ENCODE measurements around the gene OPN3. TPM values are rescaled to one million over a fixed set of nuclear protein-coding genes. Genes with fewer than 3 reads are reported as not detected.

Gene OPN3
- total RNA-seq, 2 donors from 2014 or later, result 2.3 to 7.0 TPM

DNA sequence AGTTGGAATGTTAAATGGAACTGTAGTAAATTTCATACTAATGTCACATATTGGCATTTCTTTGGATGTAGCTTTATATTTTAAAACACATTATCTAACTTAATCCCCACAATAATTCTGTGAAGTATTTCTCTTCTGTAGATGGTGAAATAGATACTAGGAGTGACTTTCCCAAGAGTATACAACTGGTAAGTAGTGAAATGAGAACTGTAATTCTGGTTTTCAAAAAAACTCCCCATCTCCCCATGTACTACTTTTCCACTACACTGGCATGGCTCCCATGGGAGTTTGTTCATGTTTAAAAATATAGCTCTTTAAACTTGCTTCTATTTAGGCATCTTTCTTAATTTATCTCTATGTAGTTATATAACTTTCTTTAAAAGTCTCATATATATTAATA, 10.2 kb downstream of the OPN3 start:
- H3K4me1 ChIP-seq, result peaks cover 5% of the 10 kb centered on the region
- H3K36me3 ChIP-seq (replicated peaks in 1 of 2; ENCODE audit: insufficient read depth in 1 of 2, low read depth in 2 of 2), result no peaks in the 10 kb centered on the region
- ATAC-seq (no peak), DNase-seq (no peak)
- no peak for TF ChIP-seq POLR2A (IDR thresholded peaks at IDR 0.05)
- TF ChIP-seq, protein P1, sequence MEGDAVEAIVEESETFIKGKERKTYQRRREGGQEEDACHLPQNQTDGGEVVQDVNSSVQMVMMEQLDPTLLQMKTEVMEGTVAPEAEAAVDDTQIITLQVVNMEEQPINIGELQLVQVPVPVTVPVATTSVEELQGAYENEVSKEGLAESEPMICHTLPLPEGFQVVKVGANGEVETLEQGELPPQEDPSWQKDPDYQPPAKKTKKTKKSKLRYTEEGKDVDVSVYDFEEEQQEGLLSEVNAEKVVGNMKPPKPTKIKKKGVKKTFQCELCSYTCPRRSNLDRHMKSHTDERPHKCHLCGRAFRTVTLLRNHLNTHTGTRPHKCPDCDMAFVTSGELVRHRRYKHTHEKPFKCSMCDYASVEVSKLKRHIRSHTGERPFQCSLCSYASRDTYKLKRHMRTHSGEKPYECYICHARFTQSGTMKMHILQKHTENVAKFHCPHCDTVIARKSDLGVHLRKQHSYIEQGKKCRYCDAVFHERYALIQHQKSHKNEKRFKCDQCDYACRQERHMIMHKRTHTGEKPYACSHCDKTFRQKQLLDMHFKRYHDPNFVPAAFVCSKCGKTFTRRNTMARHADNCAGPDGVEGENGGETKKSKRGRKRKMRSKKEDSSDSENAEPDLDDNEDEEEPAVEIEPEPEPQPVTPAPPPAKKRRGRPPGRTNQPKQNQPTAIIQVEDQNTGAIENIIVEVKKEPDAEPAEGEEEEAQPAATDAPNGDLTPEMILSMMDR (IDR thresholded peaks at IDR 0.05), result no peak
- intact Hi-C loops (cut with DNase I), result loop anchor here (10.0 kb wide), 1 partner anchor 95 kb away; the partner anchor contains the start of gene KMO
- no peaks in the 10 kb centered on the region for H3K9me3 ChIP-seq
- no peak overlapping the region for H3K27ac ChIP-seq
- H3K27me3 ChIP-seq, result no peaks in the 10 kb centered on the region
- H3K4me3 ChIP-seq, result no peak overlapping the region

DNA sequence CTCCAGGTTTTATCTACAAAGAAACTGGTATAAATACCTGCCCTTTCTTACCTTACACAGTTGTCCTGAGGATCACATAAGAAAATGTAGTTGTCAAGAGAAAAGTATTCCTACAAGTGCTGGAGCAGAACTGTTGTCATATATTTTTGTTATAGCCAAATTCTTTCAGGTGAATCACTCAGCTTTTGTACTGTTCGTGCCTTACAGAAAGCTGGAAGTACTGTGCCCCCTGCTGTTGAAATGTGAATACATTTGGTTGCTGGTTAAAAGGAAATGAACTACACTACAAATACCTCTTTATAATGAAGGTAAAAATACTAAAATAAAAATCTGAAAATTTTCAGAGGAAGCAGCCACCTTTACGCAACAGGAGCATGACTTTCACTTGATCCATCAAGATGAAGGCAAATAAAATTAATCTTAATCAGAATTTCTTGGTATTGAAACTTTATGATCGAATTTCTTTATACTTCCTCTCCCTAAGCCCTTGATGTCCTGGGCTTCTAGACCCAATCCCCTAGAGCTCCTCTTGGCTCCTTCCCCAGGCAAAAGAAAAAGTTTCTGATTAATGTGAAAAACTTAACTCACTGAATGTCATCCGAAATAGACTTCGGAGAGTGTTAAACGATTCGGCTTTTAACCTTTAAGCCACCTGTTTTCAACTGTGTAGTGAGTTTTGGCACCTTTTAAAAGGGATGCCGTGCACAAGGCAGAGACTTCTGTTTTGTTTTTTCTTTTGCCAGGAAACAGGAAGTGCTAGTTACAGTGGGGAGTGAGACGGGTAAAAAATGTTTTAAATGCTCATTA, 12.5 kb downstream of the OPN3 start:
- 43 to 50% methylated on average over 9 of the region's 9 CpGs for WGBS, 2 donors
- peaks cover 5% of the 10 kb centered on the region for H3K4me1 ChIP-seq
- TF ChIP-seq, protein P1 (IDR thresholded peaks at IDR 0.05), result peak in 6 of 7 experiments; percentile 26 to 63 (median 54)
- TF ChIP-seq POLR2A (IDR thresholded peaks at IDR 0.05), result no peak
- DNase-seq (peak in 2 of 4 donors; percentile 20 to 66), ATAC-seq (no peak)
- intact Hi-C loops (cut with DNase I), result no loop called here
- H3K4me3 ChIP-seq, result no peak overlapping the region
- no peaks in the 10 kb centered on the region for H3K36me3 ChIP-seq (replicated peaks in 1 of 2; ENCODE audit: insufficient read depth in 1 of 2, low read depth in 2 of 2)
- no peaks in the 10 kb centered on the region for H3K9me3 ChIP-seq
- H3K27ac ChIP-seq, result peak overlapping the region in 1 of 4 donors; percentile 0
- no peaks in the 10 kb centered on the region for H3K27me3 ChIP-seq

DNA sequence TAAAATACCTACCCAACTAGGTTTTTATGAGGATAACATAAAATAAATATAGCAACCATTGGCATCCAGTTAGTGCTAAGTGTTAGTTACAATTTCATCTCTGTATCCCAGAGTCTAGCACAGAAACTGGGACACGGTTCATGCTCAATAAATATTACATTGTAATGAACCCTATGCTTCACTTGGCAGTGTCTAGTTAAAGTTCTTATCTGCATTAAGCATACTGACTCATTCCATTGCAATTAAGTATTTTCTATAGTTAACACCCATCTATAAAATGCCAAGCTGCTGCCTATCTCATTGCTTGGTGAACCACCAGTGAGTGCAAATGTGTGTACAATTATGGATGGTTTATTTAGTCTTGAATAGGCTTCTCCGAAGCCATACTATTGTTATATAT, 15.2 kb downstream of the OPN3 start:
- Histone ChIP-seq H3K4me3 (no peak overlapping the region), H3K4me1 (no peaks in the 10 kb centered on the region), H3K9me3 (no peaks in the 10 kb centered on the region), H3K27me3 (no peaks in the 10 kb centered on the region), H3K36me3 (replicated peaks in 1 of 2; ENCODE audit: insufficient read depth in 1 of 2, low read depth in 2 of 2) (no peaks in the 10 kb centered on the region), H3K27ac (no peak overlapping the region)
- intact Hi-C loops (cut with DNase I), result no loop called here
- no peak for DNase-seq
- no peak for ATAC-seq
- no peak for TF ChIP-seq POLR2A (IDR thresholded peaks at IDR 0.05)
- TF ChIP-seq, protein P1 (IDR thresholded peaks at IDR 0.05), result no peak
- 83 to 84% methylated on average over 2 of the region's 2 CpGs for WGBS, 2 donors

DNA sequence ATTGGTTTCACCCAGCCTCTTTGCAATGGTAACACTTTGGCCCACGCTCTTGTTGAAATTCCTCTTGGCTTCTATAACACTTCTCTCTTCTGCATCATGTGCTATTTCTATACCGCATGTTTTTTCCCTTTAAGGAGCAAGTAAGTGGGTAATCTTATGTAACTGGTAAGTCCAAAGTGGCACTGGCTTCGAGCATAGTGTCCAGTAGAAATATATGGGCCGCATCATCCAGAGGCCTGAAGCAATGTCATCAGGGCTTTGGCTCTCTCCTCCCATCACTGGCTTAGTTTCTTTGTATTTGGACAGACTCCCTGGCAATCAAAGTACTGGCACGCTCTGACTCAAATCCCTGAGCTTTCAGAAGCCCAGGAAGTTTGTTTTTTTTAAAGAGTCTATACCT, 17.5 kb downstream of the OPN3 start:
- TF ChIP-seq, protein P1 (IDR thresholded peaks at IDR 0.05), result no peak
- no peak for TF ChIP-seq POLR2A (IDR thresholded peaks at IDR 0.05)
- intact Hi-C loops (cut with DNase I), result no loop called here
- H3K9me3 ChIP-seq, result no peaks in the 10 kb centered on the region
- no peaks in the 10 kb centered on the region for H3K36me3 ChIP-seq (replicated peaks in 1 of 2; ENCODE audit: insufficient read depth in 1 of 2, low read depth in 2 of 2)
- no peaks in the 10 kb centered on the region for H3K27me3 ChIP-seq
- no peak overlapping the region for H3K27ac ChIP-seq
- no peaks in the 10 kb centered on the region for H3K4me1 ChIP-seq
- ATAC-seq (no peak), DNase-seq (no peak)
- WGBS, 2 donors, result 89 to 90% methylated on average over 5 of the region's 5 CpGs
- H3K4me3 ChIP-seq, result no peak overlapping the region

DNA sequence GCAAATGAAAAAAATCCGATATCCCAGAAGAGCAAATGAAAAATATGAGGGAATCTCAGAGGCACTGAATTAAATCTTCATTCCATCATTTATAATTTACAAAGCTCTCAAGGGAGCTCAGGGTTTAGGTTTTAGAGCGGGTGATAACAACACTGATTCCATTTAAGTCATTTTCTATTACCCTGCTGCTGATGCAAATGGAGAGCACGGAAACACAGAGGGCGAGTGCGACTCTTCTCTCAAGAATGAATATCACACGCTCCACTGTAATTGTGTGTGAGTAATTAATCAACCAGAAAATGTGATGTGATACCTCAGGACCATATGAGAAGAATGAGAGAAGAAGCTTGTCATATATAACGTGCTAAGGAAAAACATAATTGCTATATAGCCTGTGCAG, 22.7 kb downstream of the OPN3 start:
- ATAC-seq, result no peak
- Histone ChIP-seq H3K27me3 (no peaks in the 10 kb centered on the region), H3K9me3 (no peaks in the 10 kb centered on the region), H3K27ac (no peak overlapping the region), H3K4me3 (no peak overlapping the region), H3K36me3 (replicated peaks in 1 of 2; ENCODE audit: insufficient read depth in 1 of 2, low read depth in 2 of 2) (no peaks in the 10 kb centered on the region), H3K4me1 (peaks cover 16% of the 10 kb centered on the region)
- intact Hi-C loops (cut with DNase I), result no loop called here
- DNase-seq, result no peak
- TF ChIP-seq, protein P1 (IDR thresholded peaks at IDR 0.05), result no peak
- no peak for TF ChIP-seq POLR2A (IDR thresholded peaks at IDR 0.05)
- WGBS, 2 donors, result 80 to 85% methylated on average over 7 of the region's 7 CpGs
